Suprapubic skin (tissue), 3 donors: ENCODE data around the gene HPCAL1.

Experiments used
- CTCF ChIP-seq, 2 donors: fragments of 200-600 bp in 1 of 2; fragments of 450-650 bp in 1 of 2; sonication (generic) in 1 of 2; IDR thresholded peaks; one replicate each; pipeline ENCODE4 v1.5.1; 2016 to 2019; ENCODE audit warnings: antibody characterized with exemption in 2 of 2, mild to moderate bottlenecking in 1 of 2, moderate library complexity in 1 of 2
- POLR2AphosphoS5 ChIP-seq, 3 donors: sonication (generic); formaldehyde crosslinking; IDR thresholded peaks; one replicate each; pipeline ENCODE4 v1.6.1; 2017; ENCODE audit warnings: antibody characterized with exemption in 3 of 3

GRCh38 chr2:10297959-10298531 lies 4.7 kb upstream of the HPCAL1 start:
- TF ChIP-seq CTCF (IDR thresholded peaks at IDR 0.05) (no peak), POLR2AphosphoS5 (IDR thresholded peaks at IDR 0.05) (no peak)
